ENCODE data around the gene HS3ST1.

Gene HS3ST1

DNA sequence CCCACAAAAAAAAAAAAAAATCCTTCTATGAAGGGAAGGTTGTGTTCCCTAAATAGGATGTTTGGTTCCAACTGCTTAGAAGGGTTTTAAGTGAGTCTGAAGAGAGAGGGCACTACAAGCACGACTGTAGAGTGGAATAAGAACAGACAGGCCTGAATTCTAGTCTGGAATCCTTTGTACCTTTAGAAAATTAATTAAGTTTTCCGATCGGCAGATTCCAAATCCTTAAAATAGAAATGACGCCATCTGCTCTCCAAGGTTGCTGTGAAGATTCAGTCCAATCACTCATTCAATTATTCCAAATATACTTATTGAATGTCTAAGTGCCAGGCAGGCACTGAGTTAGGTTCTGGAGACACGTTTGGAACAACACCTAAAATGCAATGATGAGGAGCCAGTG lies 3.8 kb downstream of the HS3ST1 start:
- TF ChIP-seq TAF1 (IDR thresholded peaks at IDR 0.05; ENCODE audit: borderline replicate concordance, insufficient read depth, low read length) (no peak), FOXP2 (optimal IDR thresholded peaks at IDR 0.05; ENCODE audit: borderline replicate concordance, extremely low read depth, extremely low read length, insufficient read depth) (no peak)
- TF ChIP-seq, protein P1, sequence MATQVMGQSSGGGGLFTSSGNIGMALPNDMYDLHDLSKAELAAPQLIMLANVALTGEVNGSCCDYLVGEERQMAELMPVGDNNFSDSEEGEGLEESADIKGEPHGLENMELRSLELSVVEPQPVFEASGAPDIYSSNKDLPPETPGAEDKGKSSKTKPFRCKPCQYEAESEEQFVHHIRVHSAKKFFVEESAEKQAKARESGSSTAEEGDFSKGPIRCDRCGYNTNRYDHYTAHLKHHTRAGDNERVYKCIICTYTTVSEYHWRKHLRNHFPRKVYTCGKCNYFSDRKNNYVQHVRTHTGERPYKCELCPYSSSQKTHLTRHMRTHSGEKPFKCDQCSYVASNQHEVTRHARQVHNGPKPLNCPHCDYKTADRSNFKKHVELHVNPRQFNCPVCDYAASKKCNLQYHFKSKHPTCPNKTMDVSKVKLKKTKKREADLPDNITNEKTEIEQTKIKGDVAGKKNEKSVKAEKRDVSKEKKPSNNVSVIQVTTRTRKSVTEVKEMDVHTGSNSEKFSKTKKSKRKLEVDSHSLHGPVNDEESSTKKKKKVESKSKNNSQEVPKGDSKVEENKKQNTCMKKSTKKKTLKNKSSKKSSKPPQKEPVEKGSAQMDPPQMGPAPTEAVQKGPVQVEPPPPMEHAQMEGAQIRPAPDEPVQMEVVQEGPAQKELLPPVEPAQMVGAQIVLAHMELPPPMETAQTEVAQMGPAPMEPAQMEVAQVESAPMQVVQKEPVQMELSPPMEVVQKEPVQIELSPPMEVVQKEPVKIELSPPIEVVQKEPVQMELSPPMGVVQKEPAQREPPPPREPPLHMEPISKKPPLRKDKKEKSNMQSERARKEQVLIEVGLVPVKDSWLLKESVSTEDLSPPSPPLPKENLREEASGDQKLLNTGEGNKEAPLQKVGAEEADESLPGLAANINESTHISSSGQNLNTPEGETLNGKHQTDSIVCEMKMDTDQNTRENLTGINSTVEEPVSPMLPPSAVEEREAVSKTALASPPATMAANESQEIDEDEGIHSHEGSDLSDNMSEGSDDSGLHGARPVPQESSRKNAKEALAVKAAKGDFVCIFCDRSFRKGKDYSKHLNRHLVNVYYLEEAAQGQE (IDR thresholded peaks at IDR 0.05; ENCODE audit: insufficient read depth in 1 of 2, low read depth in 2 of 2, low read length in 2 of 2): no peak

DNA sequence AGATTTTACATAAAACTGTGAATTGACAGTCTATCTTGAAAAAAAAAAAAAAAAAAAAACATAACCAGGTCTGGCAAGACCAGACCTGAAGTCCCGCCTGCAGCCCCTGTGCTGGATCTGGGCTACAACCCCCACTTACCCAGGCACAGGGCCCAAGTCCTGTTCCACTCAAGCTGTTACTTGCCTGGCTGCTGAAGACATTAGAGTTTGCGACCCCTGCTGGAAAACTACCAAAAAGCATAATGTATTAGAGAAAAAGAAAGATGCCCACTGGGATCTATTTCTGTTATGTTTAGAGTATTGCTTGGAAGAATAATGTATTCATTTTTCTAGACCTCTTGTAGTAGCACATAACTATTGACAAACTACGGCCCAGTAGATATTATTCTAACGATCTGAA lies 4.7 kb downstream of the HS3ST1 start:
- no peak for TF ChIP-seq FOXP2 (optimal IDR thresholded peaks at IDR 0.05; ENCODE audit: borderline replicate concordance, extremely low read depth, extremely low read length, insufficient read depth)
- TF ChIP-seq SIN3A (IDR thresholded peaks at IDR 0.05; ENCODE audit: borderline replicate concordance, insufficient read depth, low read length): no peak
- TF ChIP-seq, protein P1 (IDR thresholded peaks at IDR 0.05; ENCODE audit: insufficient read depth in 1 of 2, low read depth in 2 of 2, low read length in 2 of 2): no peak
- no peak for TF ChIP-seq POLR2AphosphoS5 (IDR thresholded peaks at IDR 0.05; ENCODE audit: low read depth, low read length)
- TF ChIP-seq TAF1 (IDR thresholded peaks at IDR 0.05; ENCODE audit: borderline replicate concordance, insufficient read depth, low read length): no peak

DNA sequence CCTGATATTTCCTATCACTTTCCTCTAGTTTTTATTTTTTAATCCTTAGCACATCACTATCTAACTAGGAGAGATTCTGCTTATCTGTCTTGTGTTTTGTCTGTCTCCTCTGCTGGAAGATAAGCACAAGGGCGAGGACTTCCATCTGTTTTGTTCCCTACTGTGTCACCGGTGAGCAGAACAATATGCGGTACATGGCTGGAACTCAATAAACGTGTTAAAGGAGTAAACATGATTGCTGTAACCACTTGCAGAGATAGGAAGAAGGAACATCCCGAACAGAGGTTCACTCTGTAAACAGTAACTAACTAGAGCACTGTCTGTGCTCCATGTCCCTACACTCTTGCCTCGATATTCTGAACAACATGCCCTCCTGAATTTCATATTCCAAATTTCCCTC lies 5.2 kb downstream of the HS3ST1 start:
- TF ChIP-seq POLR2AphosphoS5 (IDR thresholded peaks at IDR 0.05; ENCODE audit: low read depth, low read length) (no peak), SIN3A (IDR thresholded peaks at IDR 0.05; ENCODE audit: borderline replicate concordance, insufficient read depth, low read length) (no peak), FOXP2 (optimal IDR thresholded peaks at IDR 0.05; ENCODE audit: borderline replicate concordance, extremely low read depth, extremely low read length, insufficient read depth) (no peak), TAF1 (IDR thresholded peaks at IDR 0.05; ENCODE audit: borderline replicate concordance, insufficient read depth, low read length) (no peak)
- TF ChIP-seq, protein P1 (IDR thresholded peaks at IDR 0.05; ENCODE audit: insufficient read depth in 1 of 2, low read depth in 2 of 2, low read length in 2 of 2): no peak

DNA sequence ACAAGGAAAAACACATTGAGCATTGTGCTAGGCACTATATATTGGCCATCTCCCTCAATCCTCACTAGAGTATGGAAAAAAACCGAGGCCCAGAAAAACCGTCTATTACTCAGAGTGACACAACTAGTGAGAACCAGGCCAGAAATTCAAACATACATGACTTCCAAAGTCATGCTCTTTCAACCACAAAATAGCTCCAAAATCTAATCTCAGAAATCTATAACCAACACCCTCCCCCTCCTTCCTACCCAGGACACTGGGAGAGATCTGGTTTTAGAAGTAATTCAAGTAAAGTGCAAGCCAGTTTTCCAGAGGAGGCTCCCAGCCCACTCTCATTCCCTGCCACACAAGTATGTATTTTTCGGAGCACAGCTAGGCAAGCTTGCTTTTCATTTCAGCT lies 7.6 kb downstream of the HS3ST1 start:
- no peak for TF ChIP-seq SIN3A (IDR thresholded peaks at IDR 0.05; ENCODE audit: borderline replicate concordance, insufficient read depth, low read length)
- TF ChIP-seq POLR2AphosphoS5 (IDR thresholded peaks at IDR 0.05; ENCODE audit: low read depth, low read length): no peak
- TF ChIP-seq FOXP2 (optimal IDR thresholded peaks at IDR 0.05; ENCODE audit: borderline replicate concordance, extremely low read depth, extremely low read length, insufficient read depth): no peak
- TF ChIP-seq, protein P1 (IDR thresholded peaks at IDR 0.05; ENCODE audit: insufficient read depth in 1 of 2, low read depth in 2 of 2, low read length in 2 of 2): no peak
- no peak for TF ChIP-seq TAF1 (IDR thresholded peaks at IDR 0.05; ENCODE audit: borderline replicate concordance, insufficient read depth, low read length)

DNA sequence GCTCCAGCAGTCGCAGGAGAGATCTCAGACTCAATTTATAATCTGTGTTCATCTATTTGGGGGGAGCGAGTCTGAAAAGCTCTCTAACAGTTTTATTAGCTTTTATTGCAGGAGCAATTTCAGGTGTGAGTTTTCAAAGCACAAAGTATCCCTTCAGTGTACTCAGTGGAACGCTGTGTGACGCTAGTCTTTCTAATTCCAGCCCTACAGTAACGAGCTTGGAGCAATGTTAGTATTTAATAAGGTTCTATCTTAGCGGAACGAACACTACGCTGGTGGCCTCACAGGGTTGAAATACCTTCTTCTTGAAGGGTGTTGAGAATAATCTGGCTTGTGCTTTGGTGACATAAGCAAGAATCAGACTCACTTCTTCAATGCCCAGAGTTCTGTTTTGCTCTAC lies 8.4 kb downstream of the HS3ST1 start:
- TF ChIP-seq POLR2AphosphoS5 (IDR thresholded peaks at IDR 0.05; ENCODE audit: low read depth, low read length) (no peak), TAF1 (IDR thresholded peaks at IDR 0.05; ENCODE audit: borderline replicate concordance, insufficient read depth, low read length) (no peak), FOXP2 (optimal IDR thresholded peaks at IDR 0.05; ENCODE audit: borderline replicate concordance, extremely low read depth, extremely low read length, insufficient read depth) (no peak), SIN3A (IDR thresholded peaks at IDR 0.05; ENCODE audit: borderline replicate concordance, insufficient read depth, low read length) (no peak)
- TF ChIP-seq, protein P1 (IDR thresholded peaks at IDR 0.05; ENCODE audit: insufficient read depth in 1 of 2, low read depth in 2 of 2, low read length in 2 of 2): no peak
